GM21723 (cell line): ENCODE data around the gene MDGA2.

Experiments
- ATAC-seq: cut with Tn5 transposase; IDR thresholded peaks from one replicate; pipeline ENCODE4 v1.9.1; 2021; ENCODE audit warnings: mild to moderate bottlenecking, moderate library complexity; ENCODE audit not compliant: unreplicated experiment

MDGA2 gene

GRCh38 chr14:47154276-47154797 is 521.1 kb downstream of the MDGA2 start:
- ATAC-seq = no peak

- ATAC-seq = no peak
Measured at GRCh38 chr14:47153746-47154145, 521.7 kb downstream of the MDGA2 start.

GRCh38 chr14:47150267-47150666 is 525.1 kb downstream of the MDGA2 start:
- no peak for ATAC-seq

- ATAC-seq = no peak
Measured at GRCh38 chr14:47149326-47149725, 526.1 kb downstream of the MDGA2 start.

GRCh38 chr14:47148686-47149085 is 526.7 kb downstream of the MDGA2 start:
- ATAC-seq = no peak

- ATAC-seq = no peak
Measured at GRCh38 chr14:47120645-47121044, 554.8 kb downstream of the MDGA2 start.

GRCh38 chr14:47103771-47104170 is 571.6 kb downstream of the MDGA2 start:
- ATAC-seq = no peak

GRCh38 chr14:47102472-47102871 is 572.9 kb downstream of the MDGA2 start:
- no peak for ATAC-seq

GRCh38 chr14:47085678-47086077 is 589.7 kb downstream of the MDGA2 start:
- ATAC-seq = no peak

- ATAC-seq = no peak
Measured at GRCh38 chr14:47065326-47065725, 610.1 kb downstream of the MDGA2 start.

- no peak for ATAC-seq
Measured at GRCh38 chr14:47060050-47060449, 615.4 kb downstream of the MDGA2 start.

GRCh38 chr14:47057364-47057763 is 618.0 kb downstream of the MDGA2 start:
- ATAC-seq = no peak

GRCh38 chr14:47044841-47045240 is 630.6 kb downstream of the MDGA2 start:
- no peak for ATAC-seq

GRCh38 chr14:47040550-47040949 is 634.9 kb downstream of the MDGA2 start:
- ATAC-seq = no peak

- ATAC-seq = no peak
Measured at GRCh38 chr14:47039336-47039735, 636.1 kb downstream of the MDGA2 start.

- no peak for ATAC-seq
Measured at GRCh38 chr14:47022721-47023120, 652.7 kb downstream of the MDGA2 start.

GRCh38 chr14:47020500-47020899 is 654.9 kb downstream of the MDGA2 start:
- ATAC-seq = no peak

- ATAC-seq = no peak
Measured at GRCh38 chr14:47012533-47013280, 662.7 kb downstream of the MDGA2 start.

- no peak for ATAC-seq
Measured at GRCh38 chr14:47009615-47010014, 665.8 kb downstream of the MDGA2 start.

GRCh38 chr14:47008732-47009131 is 666.7 kb downstream of the MDGA2 start:
- ATAC-seq = no peak

- ATAC-seq = no peak
Measured at GRCh38 chr14:46999661-47000060, 675.7 kb downstream of the MDGA2 start.

GRCh38 chr14:46989566-46989965 is 685.8 kb downstream of the MDGA2 start:
- no peak for ATAC-seq

GRCh38 chr14:46988312-46988711 is 687.1 kb downstream of the MDGA2 start:
- ATAC-seq = no peak
